Gastroesophageal sphincter (tissue), 3 donors: ENCODE results near the gene CTNNA3.

Experiments
- POLR2A ChIP-seq, 2 donors: fragments of 450-650 bp; IDR thresholded peaks; one replicate each; pipeline ENCODE4 v1.6.1; 2017; ENCODE audit warnings: antibody characterized with exemption in 2 of 2, mild to moderate bottlenecking in 2 of 2, moderate library complexity in 1 of 2
- TF ChIP-seq, protein P1 (sequence below), 4 experiments: fragments of 200-600 bp in 2 of 4; fragments of 450-650 bp in 2 of 4; sonication (generic) in 1 of 4; IDR thresholded peaks; one replicate each; pipeline ENCODE4 v1.5.1; 2017 to 2019; ENCODE audit warnings: antibody characterized with exemption in 4 of 4, mild to moderate bottlenecking in 2 of 4, moderate library complexity in 2 of 4

DNA sequence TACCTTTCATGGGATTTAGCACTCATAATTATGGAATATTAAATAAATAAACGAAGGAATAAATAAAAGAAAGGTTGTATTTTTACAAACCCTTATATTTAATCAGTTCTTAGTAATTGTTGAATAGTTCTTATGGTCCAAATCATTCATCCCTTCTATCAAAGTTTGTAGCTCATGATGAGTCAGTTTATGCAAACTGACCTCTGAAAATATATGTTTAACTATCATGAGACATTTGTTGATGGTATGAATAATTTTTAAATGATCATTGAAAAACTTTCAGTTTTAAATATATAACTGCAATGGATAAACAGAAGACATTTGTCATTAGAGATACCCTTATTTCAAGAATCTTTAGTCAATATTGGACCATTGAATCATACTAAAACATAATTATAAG is 1181.3 kb downstream of the CTNNA3 start:
- TF ChIP-seq POLR2A (IDR thresholded peaks at IDR 0.05), result no peak
- TF ChIP-seq, protein P1, sequence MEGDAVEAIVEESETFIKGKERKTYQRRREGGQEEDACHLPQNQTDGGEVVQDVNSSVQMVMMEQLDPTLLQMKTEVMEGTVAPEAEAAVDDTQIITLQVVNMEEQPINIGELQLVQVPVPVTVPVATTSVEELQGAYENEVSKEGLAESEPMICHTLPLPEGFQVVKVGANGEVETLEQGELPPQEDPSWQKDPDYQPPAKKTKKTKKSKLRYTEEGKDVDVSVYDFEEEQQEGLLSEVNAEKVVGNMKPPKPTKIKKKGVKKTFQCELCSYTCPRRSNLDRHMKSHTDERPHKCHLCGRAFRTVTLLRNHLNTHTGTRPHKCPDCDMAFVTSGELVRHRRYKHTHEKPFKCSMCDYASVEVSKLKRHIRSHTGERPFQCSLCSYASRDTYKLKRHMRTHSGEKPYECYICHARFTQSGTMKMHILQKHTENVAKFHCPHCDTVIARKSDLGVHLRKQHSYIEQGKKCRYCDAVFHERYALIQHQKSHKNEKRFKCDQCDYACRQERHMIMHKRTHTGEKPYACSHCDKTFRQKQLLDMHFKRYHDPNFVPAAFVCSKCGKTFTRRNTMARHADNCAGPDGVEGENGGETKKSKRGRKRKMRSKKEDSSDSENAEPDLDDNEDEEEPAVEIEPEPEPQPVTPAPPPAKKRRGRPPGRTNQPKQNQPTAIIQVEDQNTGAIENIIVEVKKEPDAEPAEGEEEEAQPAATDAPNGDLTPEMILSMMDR (IDR thresholded peaks at IDR 0.05), result no peak
